ENCODE data around the gene RNF115. TPM values are rescaled to one million over a fixed set of nuclear protein-coding genes. Genes with fewer than 3 reads are reported as not detected.

The RNF115 gene
- total and polyA plus RNA-seq, 2 of the 13 experiments (the other 11 are each of a cell fraction or from before 2014, with no cell fraction given): 6.0 to 10.1 TPM

- peak; percentile 87 for TF ChIP-seq ZNF407 (CRISPR knock-in tag; IDR thresholded peaks at IDR 0.05; ENCODE audit: not compliant biosample characterization)
- peak; percentile 80 for TF ChIP-seq E2F1 (CRISPR knock-in tag; IDR thresholded peaks at IDR 0.05)
- peak; percentile 87 for TF ChIP-seq POLR2AphosphoS5 (IDR thresholded peaks at IDR 0.05; ENCODE audit: low read depth, low read length)
- peak; percentile 63 for TF ChIP-seq KDM5A (IDR thresholded peaks at IDR 0.05; ENCODE audit: borderline replicate concordance, low read length)
- TF ChIP-seq THAP11 (CRISPR knock-in tag; IDR thresholded peaks at IDR 0.05): peak; percentile 85
- TF ChIP-seq KLF11 (CRISPR knock-in tag; IDR thresholded peaks at IDR 0.05): peak; percentile 34; the same call in 1 of the 2 replicates
- TF ChIP-seq ZNF253 (CRISPR knock-in tag; IDR thresholded peaks at IDR 0.05; ENCODE audit: borderline replicate concordance): peak; percentile 37; the same call in 1 of the 2 replicates
- TF ChIP-seq STAT5B (CRISPR knock-in tag; IDR thresholded peaks at IDR 0.05): no peak
- TF ChIP-seq ZBTB38 (CRISPR knock-in tag; IDR thresholded peaks at IDR 0.05): peak; percentile 68; the same call in 1 of the 2 replicates
- TF ChIP-seq HNF1B (CRISPR knock-in tag; IDR thresholded peaks at IDR 0.05): peak; percentile 87
- TF ChIP-seq ETV5 (CRISPR knock-in tag; IDR thresholded peaks at IDR 0.05; ENCODE audit: borderline replicate concordance): peak; percentile 74
Observed at GRCh38 chr1:145823565-145824498, at the start of gene RNF115, which contains the start of gene POLR3C (continued).

Data from HepG2 (cell line).